Liver (tissue), 9 donors: ENCODE results near the gene PDXK. TPM values are rescaled to one million over a fixed set of nuclear protein-coding genes. Genes with fewer than 3 reads are reported as not detected.

Experiments used
- DNase-seq: peaks from one replicate; pipeline ENCODE4 v3.0.0-alpha.2; 2017; ENCODE audit warnings: low spot score
- H3K27ac ChIP-seq, 2 donors: one replicate each; pipeline ENCODE4 v1.7.0; 2013; ENCODE audit warnings: inconsistent platforms in 2 of 2, low read length in 2 of 2, control low read depth in 1 of 2, low read depth in 1 of 2, mild to moderate bottlenecking in 1 of 2
- H3K27me3 ChIP-seq, 4 donors: one replicate each; pipeline versions ENCODE4 v1.6.1 to v1.7.0; 2013; ENCODE audit warnings: low read length in 3 of 4, inconsistent platforms in 1 of 4, mild to moderate bottlenecking in 1 of 4, moderate library complexity in 1 of 4; ENCODE audit not compliant: control insufficient read depth in 4 of 4, insufficient read depth in 4 of 4
- H3K36me3 ChIP-seq, 4 donors: one replicate each; pipeline versions ENCODE4 v1.6.1 to v1.7.0; 2013; ENCODE audit warnings: low read length in 3 of 4, mild to moderate bottlenecking in 3 of 4, low read depth in 1 of 4, moderate library complexity in 1 of 4; ENCODE audit not compliant: control insufficient read depth in 4 of 4, insufficient read depth in 3 of 4
- H3K4me1 ChIP-seq, 4 donors: one replicate each; pipeline versions ENCODE4 v1.6.1 to v1.7.0; 2013; ENCODE audit warnings: low read length in 3 of 4, mild to moderate bottlenecking in 3 of 4, moderate library complexity in 1 of 4; ENCODE audit not compliant: control insufficient read depth in 4 of 4, insufficient read depth in 4 of 4
- H3K4me3 ChIP-seq, 3 donors: one replicate each; pipeline versions ENCODE4 v1.6.1 to v1.7.0; 2013; ENCODE audit warnings: low read length in 3 of 3, control low read depth in 1 of 3, low read depth in 1 of 3, mild to moderate bottlenecking in 1 of 3
- H3K9ac ChIP-seq, 2 donors: one replicate each; pipeline ENCODE4 v1.7.0; 2013; ENCODE audit warnings: low read length in 2 of 2, mild to moderate bottlenecking in 2 of 2, moderate library complexity in 2 of 2, control low read depth in 1 of 2, low read depth in 1 of 2
- H3K9me3 ChIP-seq, 4 donors: one replicate each; pipeline versions ENCODE4 v1.6.1 to v1.7.0; 2013; ENCODE audit warnings: low read length in 3 of 4; ENCODE audit not compliant: control insufficient read depth in 4 of 4
- ATF3 ChIP-seq: IDR thresholded peaks from 2 replicates; pipeline ENCODE4 v1.6.1; 2016; ENCODE audit warnings: antibody characterized with exemption
- FOXA1 ChIP-seq: IDR thresholded peaks from 2 replicates; pipeline ENCODE4 v1.6.1; 2016; ENCODE audit warnings: antibody characterized with exemption
- HNF4A ChIP-seq, 2 donors: conservative IDR thresholded peaks; 2 replicates each; pipeline ENCODE4 v1.6.1; 2016; ENCODE audit warnings: antibody characterized with exemption in 2 of 2, mild to moderate bottlenecking in 2 of 2
- HNF4G ChIP-seq: IDR thresholded peaks from 2 replicates; pipeline ENCODE4 v1.6.1; 2016; ENCODE audit warnings: antibody characterized with exemption
- JUND ChIP-seq, 2 donors: IDR thresholded peaks; 2 replicates each; pipeline ENCODE4 v1.6.1; 2016; ENCODE audit warnings: antibody characterized with exemption in 2 of 2
- MAX ChIP-seq: IDR thresholded peaks from 2 replicates; pipeline ENCODE4 v1.6.1; 2016; ENCODE audit warnings: antibody characterized with exemption
- REST ChIP-seq: IDR thresholded peaks from 2 replicates; pipeline ENCODE4 v1.6.1; 2016; ENCODE audit warnings: antibody characterized with exemption, mild to moderate bottlenecking
- RXRA ChIP-seq, 2 donors: IDR thresholded peaks; 2 replicates each; pipeline ENCODE4 v1.6.1; 2017 to 2018; ENCODE audit warnings: antibody characterized with exemption in 2 of 2, mild to moderate bottlenecking in 1 of 2
- SP1 ChIP-seq: IDR thresholded peaks from 2 replicates; pipeline ENCODE4 v1.6.1; 2018; ENCODE audit warnings: antibody characterized with exemption, mild to moderate bottlenecking
- TAF1 ChIP-seq: conservative IDR thresholded peaks from 2 replicates; pipeline ENCODE4 v1.6.1; 2016; ENCODE audit warnings: antibody characterized with exemption, mild to moderate bottlenecking
- ZBTB33 ChIP-seq: IDR thresholded peaks from 2 replicates; pipeline ENCODE4 v1.6.1; 2016; ENCODE audit warnings: antibody characterized with exemption
- WGBS: extraction: QIAGEN DNeasy Blood & Tissue Kit; methylation state at CpG from one replicate; pipeline ENCODE4 v1.1.7; 2013; 5-methylcytosine and 5-hydroxymethylcytosine counted together
- polyA plus RNA-seq, 2 donors: library from polyadenylated mRNA; stranded (reverse) in 1 of 2; unstranded in 1 of 2; fragments of 200-250 nt in 1 of 2; fragments of >200 nt in 1 of 2; fragmentation: Nextera tagmentation in 1 of 2; extraction: Ambion mirVana in 1 of 2; gene quantifications; one replicate each; pipeline versions ENCODE4 v1.2.1 to v1.2.3, GENCODE V29; 2013 to 2015
- total RNA-seq, 2 donors: library from RNA; depleted of rRNA; stranded (reverse); fragments of >200 nt; gene quantifications; one replicate each; pipeline ENCODE4 v1.2.3, GENCODE V29; 2014
- donor health status: healthy.
- donor health status: healthy.
- donor health status: healthy.
- donor health status: healthy.
- donor health status: healthy.

PDXK gene
- total and polyA plus RNA-seq, 4 donors: 20.5 to 104 (median 34.9) TPM

GRCh38 chr21:43797415-43797814, 78.5 kb downstream of the PDXK start (continued):
- TF ChIP-seq ZBTB33: no peak
- no peak for TF ChIP-seq TAF1
- no peak for TF ChIP-seq JUND (IDR thresholded peaks at IDR 0.05)
- no peak for TF ChIP-seq MAX
- no peak for TF ChIP-seq HNF4G

GRCh38 chr21:43797925-43798715, 79.2 kb downstream of the PDXK start:
- Histone ChIP-seq H3K4me3 (no peak overlapping the region), H3K4me1 (no peaks in the 10 kb centered on the region), H3K27ac (no peak overlapping the region), H3K9ac (no peak overlapping the region), H3K27me3 (no peaks in the 10 kb centered on the region), H3K36me3 (peaks cover 12 to 83% (median 36%) of the 10 kb centered on the region in 4 donors), H3K9me3 (no peaks in the 10 kb centered on the region)
- 95% methylated on average over 30 of the region's 30 CpGs for WGBS
- no peak for DNase-seq
- TF ChIP-seq HNF4G (no peak), TAF1 (no peak), MAX (no peak), FOXA1 (no peak), ATF3 (no peak), ZBTB33 (no peak), RXRA (IDR thresholded peaks at IDR 0.05) (no peak), REST (no peak), HNF4A (conservative IDR thresholded peaks at IDR 0.05) (no peak), SP1 (no peak)
